ENCODE measurements around the gene CYTH3. TPM values are rescaled to one million over a fixed set of nuclear protein-coding genes. Genes with fewer than 3 reads are reported as not detected.

Gene CYTH3
- total RNA-seq, 1 experiment from 2014 or later = 16.7 TPM

DNA sequence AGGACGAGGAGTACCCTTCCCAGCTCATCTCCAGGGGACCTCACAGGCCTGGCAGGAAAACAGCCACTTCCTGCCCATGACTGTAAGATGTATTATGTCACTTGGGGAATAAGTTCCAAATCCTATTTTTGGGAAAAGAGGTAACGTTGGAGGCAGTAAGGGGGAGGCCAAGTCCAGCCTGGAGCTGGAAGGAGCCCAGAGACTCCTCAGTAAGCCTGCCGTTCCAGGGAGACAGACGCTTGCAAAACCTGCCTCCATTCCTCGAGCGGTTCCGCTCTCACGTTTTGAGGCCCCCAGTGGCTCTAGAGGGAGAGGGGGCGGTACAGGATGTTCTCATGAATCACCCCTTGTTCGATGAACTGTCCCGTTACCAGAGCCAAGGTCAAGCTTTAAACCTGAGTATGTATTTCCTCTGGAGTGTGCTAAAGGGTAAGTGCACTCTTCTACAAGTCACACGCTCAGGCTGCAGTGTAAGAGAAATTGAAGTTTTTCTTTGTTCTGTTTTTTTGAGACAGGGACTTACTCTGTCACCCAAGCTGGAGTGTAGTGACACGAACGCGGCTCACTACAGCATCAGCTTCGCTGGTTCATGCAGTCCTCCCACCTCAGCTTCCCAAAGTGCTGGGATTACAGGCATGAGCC lies 45.5 kb upstream of the CYTH3 start:
- Histone ChIP-seq H3K4me3 (replicated peaks in 1 of 2; ENCODE audit: low read depth in 1 of 2, low read length in 2 of 2) (no peak overlapping the region), H3K9ac (ENCODE audit: low read length) (no peak overlapping the region), H3K9me3 (ENCODE audit: control insufficient read depth in 1 of 2, insufficient read depth in 1 of 2, low read depth in 1 of 2, low read length in 2 of 2) (no peaks in the 10 kb centered on the region), H3K4me2 (ENCODE audit: low read length) (no peak overlapping the region), H3K4me1 (ENCODE audit: control insufficient read depth in 1 of 2, insufficient read depth in 2 of 2, low read length in 2 of 2) (peaks cover 0 to 6% of the 10 kb centered on the region in 2 experiments; a peak in 2 of 4 replicates), H3K79me2 (ENCODE audit: insufficient read depth, low read length) (no peaks in the 10 kb centered on the region), H3K27me3 (ENCODE audit: insufficient read depth, low read length) (no peaks in the 10 kb centered on the region), H3K9me2 (ENCODE audit: insufficient read depth) (no peaks in the 10 kb centered on the region), H2AFZ (ENCODE audit: low read depth, low read length, poor library complexity, severe bottlenecking) (no peak overlapping the region), H3K27ac (ENCODE audit: low read depth, low read length) (no peak overlapping the region), H4K20me1 (ENCODE audit: insufficient read depth) (no peaks in the 10 kb centered on the region), H3K36me3 (ENCODE audit: control insufficient read depth in 1 of 2, insufficient read depth in 2 of 2, low read length in 2 of 2) (no peaks in the 10 kb centered on the region)
- ChIA-PET CTCF (no interaction called here), POLR2A (no interaction called here), RAD21 (ENCODE audit: low non-redundant PET in 1 of 2, low total read pairs in 2 of 2, uncharacterized antibody in 2 of 2, unreplicated experiment in 2 of 2) (no interaction called here)
- BruUV-seq (replicated peaks) = no TSS peak
- DNase-seq (ENCODE audit: low read depth, low spot score) = no peak
- TF ChIP-seq SRF (IDR thresholded peaks at IDR 0.05; ENCODE audit: low read depth) (no peak), FOSL1 (IDR thresholded peaks at IDR 0.05; ENCODE audit: low read depth) (no peak), JUND (IDR thresholded peaks at IDR 0.05) (no peak), RAD21 (IDR thresholded peaks at IDR 0.05; ENCODE audit: low read depth) (no peak), EZH2phosphoT487 (IDR thresholded peaks at IDR 0.05; ENCODE audit: borderline replicate concordance) (no peak), POLR2AphosphoS5 (IDR thresholded peaks at IDR 0.05; ENCODE audit: low read depth, low read length) (no peak), POLR2A (IDR thresholded peaks at IDR 0.05; ENCODE audit: borderline replicate concordance, extremely low read depth, insufficient read depth, insufficient read length) (no peak), CEBPB (IDR thresholded peaks at IDR 0.05; ENCODE audit: low read depth) (no peak)
- TF ChIP-seq, protein P1, sequence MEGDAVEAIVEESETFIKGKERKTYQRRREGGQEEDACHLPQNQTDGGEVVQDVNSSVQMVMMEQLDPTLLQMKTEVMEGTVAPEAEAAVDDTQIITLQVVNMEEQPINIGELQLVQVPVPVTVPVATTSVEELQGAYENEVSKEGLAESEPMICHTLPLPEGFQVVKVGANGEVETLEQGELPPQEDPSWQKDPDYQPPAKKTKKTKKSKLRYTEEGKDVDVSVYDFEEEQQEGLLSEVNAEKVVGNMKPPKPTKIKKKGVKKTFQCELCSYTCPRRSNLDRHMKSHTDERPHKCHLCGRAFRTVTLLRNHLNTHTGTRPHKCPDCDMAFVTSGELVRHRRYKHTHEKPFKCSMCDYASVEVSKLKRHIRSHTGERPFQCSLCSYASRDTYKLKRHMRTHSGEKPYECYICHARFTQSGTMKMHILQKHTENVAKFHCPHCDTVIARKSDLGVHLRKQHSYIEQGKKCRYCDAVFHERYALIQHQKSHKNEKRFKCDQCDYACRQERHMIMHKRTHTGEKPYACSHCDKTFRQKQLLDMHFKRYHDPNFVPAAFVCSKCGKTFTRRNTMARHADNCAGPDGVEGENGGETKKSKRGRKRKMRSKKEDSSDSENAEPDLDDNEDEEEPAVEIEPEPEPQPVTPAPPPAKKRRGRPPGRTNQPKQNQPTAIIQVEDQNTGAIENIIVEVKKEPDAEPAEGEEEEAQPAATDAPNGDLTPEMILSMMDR (IDR thresholded peaks at IDR 0.05 in 2 of 3, conservative IDR thresholded peaks at IDR 0.05 in 1 of 3; ENCODE audit: borderline replicate concordance in 1 of 3, insufficient read depth in 1 of 3, low read depth in 2 of 3, low read length in 2 of 3) = no peak
- TF ChIP-seq, protein P2, sequence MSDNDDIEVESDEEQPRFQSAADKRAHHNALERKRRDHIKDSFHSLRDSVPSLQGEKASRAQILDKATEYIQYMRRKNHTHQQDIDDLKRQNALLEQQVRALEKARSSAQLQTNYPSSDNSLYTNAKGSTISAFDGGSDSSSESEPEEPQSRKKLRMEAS (IDR thresholded peaks at IDR 0.05) = no peak
- intact Hi-C loops (cut with micrococcal nuclease) = no loop called here
- no peak for ATAC-seq
